Activated gamma-delta T cell (primary cell): Measurements from ENCODE around the gene MAFG.

Source experiments
- DNase-seq: peaks from one replicate; lab custom pipeline; 2025; lab: John Stamatoyannopoulos, UW

Gene MAFG

GRCh38 chr17:81939881-81940385, 12.4 kb upstream of the MAFG start:
- no peak for DNase-seq

- no peak for DNase-seq
These were observed 11.7 kb upstream of the MAFG start for GRCh38 chr17:81939218-81939617.

GRCh38 chr17:81935709-81936084, 8.2 kb upstream of the MAFG start:
- no peak for DNase-seq

- DNase-seq: no peak
These were observed 7.5 kb upstream of the MAFG start for GRCh38 chr17:81934850-81935708.

- DNase-seq: no peak
These were observed 6.7 kb upstream of the MAFG start for GRCh38 chr17:81934098-81934757.

GRCh38 chr17:81933178-81933699, 5.7 kb upstream of the MAFG start:
- DNase-seq: no peak

GRCh38 chr17:81932333-81932983, 4.9 kb upstream of the MAFG start:
- DNase-seq: no peak

- no peak for DNase-seq
These were observed 4.2 kb upstream of the MAFG start for GRCh38 chr17:81931557-81932332.

GRCh38 chr17:81931189-81931556, 3.6 kb upstream of the MAFG start:
- no peak for DNase-seq

- no peak for DNase-seq
These were observed 2.9 kb upstream of the MAFG start for GRCh38 chr17:81930142-81931125.

GRCh38 chr17:81929253-81930141, 2.0 kb upstream of the MAFG start:
- DNase-seq: no peak

GRCh38 chr17:81928544-81929252, 1.2 kb upstream of the MAFG start:
- no peak for DNase-seq

GRCh38 chr17:81927152-81927652, 333 bp downstream of the MAFG start:
- DNase-seq: no peak

GRCh38 chr17:81926451-81927151, 934 bp downstream of the MAFG start:
- DNase-seq: no peak

GRCh38 chr17:81925860-81926450, 1.6 kb downstream of the MAFG start:
- DNase-seq: no peak

GRCh38 chr17:81924557-81925532, 2.7 kb downstream of the MAFG start:
- DNase-seq: no peak
